ENCODE measurements around the gene AFDN.

DNA sequence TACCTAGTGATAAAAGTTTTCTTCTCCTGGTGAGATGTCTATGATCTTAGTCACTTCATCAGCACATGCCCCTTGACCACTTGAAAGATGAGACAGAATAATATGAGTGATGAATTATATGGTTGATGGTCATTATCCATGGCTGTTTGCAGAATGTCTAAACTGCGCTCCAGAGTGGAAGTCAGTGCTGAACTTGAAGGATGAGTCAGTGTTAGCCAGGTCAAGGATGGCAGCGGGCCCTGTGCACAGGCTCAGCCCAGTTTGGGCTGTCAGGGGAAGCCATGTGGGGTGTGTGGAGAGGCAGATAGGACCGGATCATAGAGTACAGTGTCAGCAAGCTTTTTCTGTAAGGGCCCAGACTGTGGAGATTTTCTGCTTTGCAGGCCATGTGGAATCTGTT is 103.6 kb downstream of the AFDN start:
- no peak for TF ChIP-seq POLR2AphosphoS5 (IDR thresholded peaks at IDR 0.05; ENCODE audit: insufficient read depth in 1 of 2, low read depth in 1 of 2)
- TF ChIP-seq CTCF (IDR thresholded peaks at IDR 0.05): no peak
- no peak for TF ChIP-seq POLR2A (IDR thresholded peaks at IDR 0.05)

Measured in vagina (tissue), 2 donors.